HCT116 (cell line): Measurements from ENCODE around the gene CALM3. TPM values are rescaled to one million over a fixed set of nuclear protein-coding genes. Genes with fewer than 3 reads are reported as not detected.

Experiments
- ATAC-seq: fragments of 200-7000 bp; cut with Tn5 transposase; 2 replicates; pipeline ENCODE4 v1.9.1; 2020; ENCODE audit warnings: mild to moderate bottlenecking, moderate library complexity
- BruUV-seq: library from RNA; stranded (reverse); fragments of 400-500 nt; replicated peaks from 2 replicates; lab custom pipeline; 2021; lab: Mats Ljungman, UMichigan
- CTCF ChIA-PET: fragments of 300-600 bp; sonication (Branson Sonifier 250); formaldehyde crosslinking; loops from one replicate; lab custom pipeline; 2021; ENCODE audit warnings: antibody characterized with exemption; lab: Charles Lee
- POLR2A ChIA-PET: fragments of 300-600, 350-600 bp; sonication (Branson Sonifier 250); formaldehyde crosslinking; loops from one replicate; lab custom pipeline; 2021; ENCODE audit warnings: antibody characterized with exemption; lab: Charles Lee
- RAD21 ChIA-PET, 2 experiments: fragments of 300-600 bp; sonication (Branson Sonifier 250); formaldehyde crosslinking; loops; one replicate each; lab custom pipeline; 2023; ENCODE audit warnings: low total read pairs in 2 of 2; ENCODE audit not compliant: uncharacterized antibody in 2 of 2, unreplicated experiment in 2 of 2, low non-redundant PET in 1 of 2; lab: Charles Lee
- DNase-seq: peaks from one replicate; pipeline ENCODE4 v3.0.0-alpha.2; 2010; ENCODE audit warnings: low read depth, low spot score
- H2AFZ ChIP-seq: fragments of 200-600 bp; shearing (Covaris generic), sonication (generic); 2 replicates; pipeline ENCODE4 v1.6.1; 2017; ENCODE audit warnings: low read depth, mixed run types, mixed read lengths, antibody characterized with exemption, low read length; ENCODE audit not compliant: poor library complexity, severe bottlenecking
- H3K27ac ChIP-seq: 2 replicates; pipeline ENCODE4 v1.5.1; 2012; ENCODE audit warnings: low read depth, low read length
- H3K27me3 ChIP-seq: fragments of 200-600 bp; sonication (generic); 2 replicates; pipeline ENCODE4 v1.6.1; 2016; ENCODE audit warnings: mixed run types, low read length, mixed read lengths; ENCODE audit not compliant: insufficient read depth
- H3K36me3 ChIP-seq, 2 experiments: fragments of 200-500 bp in 1 of 2; fragments of 200-600 bp in 1 of 2; sonication (Bioruptor generic) in 1 of 2; sonication (generic) in 1 of 2; 2 replicates each; pipeline versions ENCODE4 v1.5.1 to v1.6.1; 2014 to 2016; ENCODE audit warnings: low read length in 2 of 2, inconsistent platforms in 1 of 2, mixed read lengths in 1 of 2, mixed run types in 1 of 2; ENCODE audit not compliant: insufficient read depth in 2 of 2, control insufficient read depth in 1 of 2
- H3K4me1 ChIP-seq, 2 experiments: fragments of 200-600 bp in 1 of 2; sonication (generic) in 1 of 2; 2 replicates each; pipeline versions ENCODE4 v1.5.1 to v1.6.1; 2012 to 2017; ENCODE audit warnings: low read length in 2 of 2, inconsistent platforms in 1 of 2, mild to moderate bottlenecking in 1 of 2, mixed read lengths in 1 of 2, mixed run types in 1 of 2, moderate library complexity in 1 of 2; ENCODE audit not compliant: insufficient read depth in 2 of 2, control insufficient read depth in 1 of 2
- H3K4me2 ChIP-seq: fragments of 200-600 bp; sonication (generic); 2 replicates; pipeline ENCODE4 v1.6.1; 2017; ENCODE audit warnings: mixed run types, low read length, mixed read lengths
- H3K4me3 ChIP-seq, 2 experiments: fragments of 200-600 bp in 1 of 2; sonication (generic) in 1 of 2; replicated peaks in 1 of 2; 2 replicates each; pipeline ENCODE4 v1.5.1; 2011 to 2016; ENCODE audit warnings: low read length in 2 of 2, control low read depth in 1 of 2, low read depth in 1 of 2, mild to moderate bottlenecking in 1 of 2, mixed read lengths in 1 of 2, mixed run types in 1 of 2
- H3K79me2 ChIP-seq: fragments of 200-600 bp; sonication (generic); 2 replicates; pipeline ENCODE4 v1.6.1; 2017; ENCODE audit warnings: mild to moderate bottlenecking, mixed run types, low read length, moderate library complexity, mixed read lengths; ENCODE audit not compliant: insufficient read depth
- H3K9ac ChIP-seq: fragments of 200-600 bp; sonication (generic); 2 replicates; pipeline ENCODE4 v1.6.1; 2016; ENCODE audit warnings: low read length, mixed read lengths
- H3K9me2 ChIP-seq: fragments of 200-600 bp; sonication (generic), shearing (Covaris generic); 2 replicates; pipeline ENCODE4 v1.6.1; 2017; ENCODE audit warnings: mixed run types, mild to moderate bottlenecking, moderate library complexity; ENCODE audit not compliant: insufficient read depth
- H3K9me3 ChIP-seq, 2 experiments: fragments of 200-500 bp in 1 of 2; fragments of 200-600 bp in 1 of 2; sonication (Bioruptor generic) in 1 of 2; sonication (generic) in 1 of 2; 2 replicates each; pipeline ENCODE4 v1.6.1; 2014 to 2017; ENCODE audit warnings: low read length in 2 of 2, mixed read lengths in 2 of 2, inconsistent platforms in 1 of 2, low read depth in 1 of 2, mild to moderate bottlenecking in 1 of 2, mixed run types in 1 of 2, moderate library complexity in 1 of 2; ENCODE audit not compliant: control insufficient read depth in 1 of 2, insufficient read depth in 1 of 2
- H4K20me1 ChIP-seq: fragments of 200-600 bp; sonication (generic), shearing (Covaris generic); 2 replicates; pipeline ENCODE4 v1.6.1; 2017; ENCODE audit warnings: mixed run types, mild to moderate bottlenecking, moderate library complexity; ENCODE audit not compliant: insufficient read depth
- EZH2 ChIP-seq: fragments of 200-600 bp; sonication (generic); IDR thresholded peaks from 2 replicates; pipeline ENCODE4 v1.6.1; 2017; ENCODE audit warnings: antibody characterized with exemption, mixed run types
- EZH2phosphoT487 ChIP-seq: fragments of 200-600 bp; IDR thresholded peaks from 2 replicates; pipeline ENCODE4 v1.6.1; 2018; ENCODE audit warnings: antibody characterized with exemption, borderline replicate concordance
- FOSL1 ChIP-seq: IDR thresholded peaks from 2 replicates; pipeline ENCODE4 v1.6.1; 2012; ENCODE audit warnings: low read depth
- JUND ChIP-seq: IDR thresholded peaks from 2 replicates; pipeline ENCODE4 v1.6.1; 2012
- POLR2A ChIP-seq: IDR thresholded peaks from 2 replicates; pipeline ENCODE4 v1.7.0; 2011; ENCODE audit warnings: borderline replicate concordance; ENCODE audit not compliant: insufficient read depth, insufficient read length; ENCODE audit errors: extremely low read depth
- RAD21 ChIP-seq: IDR thresholded peaks from 2 replicates; pipeline ENCODE4 v1.6.1; 2012; ENCODE audit warnings: low read depth, mild to moderate bottlenecking
- SIN3A ChIP-seq: IDR thresholded peaks from 2 replicates; pipeline ENCODE4 v1.6.1; 2012; ENCODE audit warnings: low read depth
- SRF ChIP-seq: IDR thresholded peaks from 2 replicates; pipeline ENCODE4 v1.6.1; 2012; ENCODE audit warnings: low read depth
- TCF7L2 ChIP-seq: IDR thresholded peaks from 2 replicates; pipeline ENCODE4 v1.7.0; 2011; ENCODE audit warnings: borderline replicate concordance, inconsistent platforms; ENCODE audit not compliant: insufficient read depth, insufficient read length; ENCODE audit errors: extremely low read depth
- ZFX ChIP-seq: fragments of 450-650 bp; IDR thresholded peaks from 2 replicates; pipeline ENCODE4 v1.6.1; 2017
- intact Hi-C: fragments of 100-400 bp; cut with micrococcal nuclease; formaldehyde crosslinking; loops from 2 replicates; pipeline ENCODE4 v1.10.0; 2022
- total RNA-seq: library from RNA; stranded (reverse); gene quantifications from one replicate; pipeline ENCODE4 v1.2.1, GENCODE V29; 2021; ENCODE audit not compliant: unreplicated experiment
- TF ChIP-seq, protein P1 (sequence below): IDR thresholded peaks from 2 replicates; pipeline ENCODE4 v1.6.1; 2012; ENCODE audit warnings: low read depth
- TF ChIP-seq, protein P2 (sequence below): IDR thresholded peaks from 2 replicates; pipeline ENCODE4 v1.6.1; 2012
- TF ChIP-seq, protein P3 (sequence below), 3 experiments: fragments of 200-600 bp in 1 of 3; sonication (generic) in 1 of 3; IDR thresholded peaks in 2 of 3; conservative IDR thresholded peaks in 1 of 3; 2 replicates each; pipeline ENCODE4 v1.5.1; 2012 to 2017; ENCODE audit warnings: low read depth in 2 of 3, low read length in 2 of 3, antibody characterized with exemption in 1 of 3, borderline replicate concordance in 1 of 3, control low read depth in 1 of 3, mild to moderate bottlenecking in 1 of 3, mixed read lengths in 1 of 3, mixed run types in 1 of 3, moderate library complexity in 1 of 3; ENCODE audit not compliant: insufficient read depth in 1 of 3

CALM3 gene
- total RNA-seq, 1 experiment from 2014 or later, result 335 TPM

DNA sequence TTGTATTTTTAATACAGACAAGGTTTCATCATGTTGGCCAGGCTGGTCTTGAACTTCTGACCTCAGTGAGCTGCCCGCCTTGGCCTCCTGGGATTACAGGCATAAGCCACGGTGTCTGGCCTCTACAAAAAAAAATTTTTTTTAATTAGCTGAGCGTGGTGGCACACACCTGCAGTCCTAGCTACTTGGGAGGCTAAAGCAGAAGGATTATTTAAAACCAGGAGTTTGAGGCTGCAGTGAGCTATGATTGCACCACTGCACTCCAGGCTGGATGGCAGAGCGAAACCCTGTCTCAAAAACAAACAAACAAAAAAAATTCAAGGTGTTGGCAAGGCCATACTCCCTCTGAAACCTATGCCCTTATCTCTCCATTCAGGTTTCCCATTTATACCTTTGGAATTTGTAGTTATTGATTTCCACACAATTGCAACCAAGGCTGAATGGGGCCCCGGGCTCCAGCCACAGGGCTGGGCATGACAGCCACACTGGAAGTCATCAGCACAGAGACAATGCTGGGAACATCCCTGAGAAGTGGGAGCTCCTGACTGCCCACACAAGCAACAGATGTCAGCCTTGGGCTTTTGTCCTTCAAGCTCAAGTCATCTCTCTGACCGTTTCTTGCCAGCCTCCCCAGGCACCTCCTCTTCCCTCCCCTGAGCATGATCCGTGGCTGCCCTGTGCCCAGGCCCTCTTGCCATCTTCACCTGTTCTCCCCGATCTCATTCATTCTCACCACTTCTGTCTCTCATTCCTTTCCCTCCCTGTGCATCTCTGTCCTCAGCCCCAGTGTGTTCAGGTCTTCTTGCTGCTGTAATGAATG lies 27.2 kb upstream of the CALM3 start:
- DNase-seq (no peak), ATAC-seq (peak; percentile 8; the same call in 1 of the 2 replicates)
- Histone ChIP-seq H3K4me1 (peaks cover 9 to 17% of the 10 kb centered on the region in 2 experiments), H3K4me3 (no peak overlapping the region), H3K27me3 (no peaks in the 10 kb centered on the region), H3K27ac (no peak overlapping the region), H3K36me3 (no peaks in the 10 kb centered on the region), H3K9me3 (no peaks in the 10 kb centered on the region), H3K9ac (no peak overlapping the region), H2AFZ (no peak overlapping the region), H4K20me1 (no peaks in the 10 kb centered on the region), H3K79me2 (no peaks in the 10 kb centered on the region), H3K4me2 (peak overlapping the region; percentile 35), H3K9me2 (no peaks in the 10 kb centered on the region)
- ChIA-PET POLR2A (no interaction called here), CTCF (interaction anchor here (1.0 to 1.6 kb wide), 2 partner anchors 8 to 36 kb away, joined by 3 to 4 read pairs; no protein-coding TSS in a partner anchor), RAD21 (no interaction called here)
- intact Hi-C loops, result no loop called here
- TF ChIP-seq, protein P1, sequence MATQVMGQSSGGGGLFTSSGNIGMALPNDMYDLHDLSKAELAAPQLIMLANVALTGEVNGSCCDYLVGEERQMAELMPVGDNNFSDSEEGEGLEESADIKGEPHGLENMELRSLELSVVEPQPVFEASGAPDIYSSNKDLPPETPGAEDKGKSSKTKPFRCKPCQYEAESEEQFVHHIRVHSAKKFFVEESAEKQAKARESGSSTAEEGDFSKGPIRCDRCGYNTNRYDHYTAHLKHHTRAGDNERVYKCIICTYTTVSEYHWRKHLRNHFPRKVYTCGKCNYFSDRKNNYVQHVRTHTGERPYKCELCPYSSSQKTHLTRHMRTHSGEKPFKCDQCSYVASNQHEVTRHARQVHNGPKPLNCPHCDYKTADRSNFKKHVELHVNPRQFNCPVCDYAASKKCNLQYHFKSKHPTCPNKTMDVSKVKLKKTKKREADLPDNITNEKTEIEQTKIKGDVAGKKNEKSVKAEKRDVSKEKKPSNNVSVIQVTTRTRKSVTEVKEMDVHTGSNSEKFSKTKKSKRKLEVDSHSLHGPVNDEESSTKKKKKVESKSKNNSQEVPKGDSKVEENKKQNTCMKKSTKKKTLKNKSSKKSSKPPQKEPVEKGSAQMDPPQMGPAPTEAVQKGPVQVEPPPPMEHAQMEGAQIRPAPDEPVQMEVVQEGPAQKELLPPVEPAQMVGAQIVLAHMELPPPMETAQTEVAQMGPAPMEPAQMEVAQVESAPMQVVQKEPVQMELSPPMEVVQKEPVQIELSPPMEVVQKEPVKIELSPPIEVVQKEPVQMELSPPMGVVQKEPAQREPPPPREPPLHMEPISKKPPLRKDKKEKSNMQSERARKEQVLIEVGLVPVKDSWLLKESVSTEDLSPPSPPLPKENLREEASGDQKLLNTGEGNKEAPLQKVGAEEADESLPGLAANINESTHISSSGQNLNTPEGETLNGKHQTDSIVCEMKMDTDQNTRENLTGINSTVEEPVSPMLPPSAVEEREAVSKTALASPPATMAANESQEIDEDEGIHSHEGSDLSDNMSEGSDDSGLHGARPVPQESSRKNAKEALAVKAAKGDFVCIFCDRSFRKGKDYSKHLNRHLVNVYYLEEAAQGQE, result no peak
- TF ChIP-seq FOSL1, result no peak
- TF ChIP-seq, protein P2, sequence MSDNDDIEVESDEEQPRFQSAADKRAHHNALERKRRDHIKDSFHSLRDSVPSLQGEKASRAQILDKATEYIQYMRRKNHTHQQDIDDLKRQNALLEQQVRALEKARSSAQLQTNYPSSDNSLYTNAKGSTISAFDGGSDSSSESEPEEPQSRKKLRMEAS, result no peak
- no peak for TF ChIP-seq EZH2
- no peak for TF ChIP-seq RAD21
- TF ChIP-seq SIN3A, result no peak
- no peak for TF ChIP-seq SRF
- TF ChIP-seq TCF7L2, result no peak
- no peak for TF ChIP-seq POLR2A
- TF ChIP-seq, protein P3, sequence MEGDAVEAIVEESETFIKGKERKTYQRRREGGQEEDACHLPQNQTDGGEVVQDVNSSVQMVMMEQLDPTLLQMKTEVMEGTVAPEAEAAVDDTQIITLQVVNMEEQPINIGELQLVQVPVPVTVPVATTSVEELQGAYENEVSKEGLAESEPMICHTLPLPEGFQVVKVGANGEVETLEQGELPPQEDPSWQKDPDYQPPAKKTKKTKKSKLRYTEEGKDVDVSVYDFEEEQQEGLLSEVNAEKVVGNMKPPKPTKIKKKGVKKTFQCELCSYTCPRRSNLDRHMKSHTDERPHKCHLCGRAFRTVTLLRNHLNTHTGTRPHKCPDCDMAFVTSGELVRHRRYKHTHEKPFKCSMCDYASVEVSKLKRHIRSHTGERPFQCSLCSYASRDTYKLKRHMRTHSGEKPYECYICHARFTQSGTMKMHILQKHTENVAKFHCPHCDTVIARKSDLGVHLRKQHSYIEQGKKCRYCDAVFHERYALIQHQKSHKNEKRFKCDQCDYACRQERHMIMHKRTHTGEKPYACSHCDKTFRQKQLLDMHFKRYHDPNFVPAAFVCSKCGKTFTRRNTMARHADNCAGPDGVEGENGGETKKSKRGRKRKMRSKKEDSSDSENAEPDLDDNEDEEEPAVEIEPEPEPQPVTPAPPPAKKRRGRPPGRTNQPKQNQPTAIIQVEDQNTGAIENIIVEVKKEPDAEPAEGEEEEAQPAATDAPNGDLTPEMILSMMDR (IDR thresholded peaks at IDR 0.05 in 2 of 3, conservative IDR thresholded peaks at IDR 0.05 in 1 of 3; ENCODE audit: borderline replicate concordance in 1 of 3, insufficient read depth in 1 of 3, low read depth in 2 of 3, low read length in 2 of 3), result no peak
- no peak for TF ChIP-seq ZFX
- no peak for TF ChIP-seq JUND
- no peak for TF ChIP-seq EZH2phosphoT487
- BruUV-seq, result no TSS peak
